Activated CD4-positive, alpha-beta T cell treated with anti-CD3 and anti-CD28 coated beads, Interleukin-2, amount 50 U/mL, for 48 hours (primary cell): ENCODE measurements around the gene FHIT.

Source experiments
- DNase-seq, 2 experiments: peaks; one replicate each; pipeline ENCODE4 v3.0.0-alpha.2; 2020

FHIT gene

DNA sequence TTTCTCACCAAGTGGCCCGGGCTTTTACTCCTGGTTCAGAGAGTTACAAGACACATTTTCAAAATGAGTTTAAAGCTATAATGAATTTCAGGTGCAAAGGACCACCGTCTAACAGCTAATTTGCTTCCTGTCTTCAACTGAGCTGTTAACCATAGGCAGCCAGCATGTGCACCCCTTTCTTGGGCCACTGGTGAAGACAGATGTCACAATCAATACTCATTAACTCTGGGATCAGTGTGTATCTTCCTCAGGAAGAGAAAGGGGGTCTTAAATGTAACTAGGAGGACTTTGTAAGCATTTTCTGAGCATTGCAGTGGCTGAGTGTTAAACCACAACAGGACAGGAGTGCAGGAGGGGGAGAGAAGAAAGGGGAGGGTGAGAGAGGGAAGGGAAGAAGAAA is 1450.8 kb downstream of the FHIT start:
- DNase-seq, result no peak

DNA sequence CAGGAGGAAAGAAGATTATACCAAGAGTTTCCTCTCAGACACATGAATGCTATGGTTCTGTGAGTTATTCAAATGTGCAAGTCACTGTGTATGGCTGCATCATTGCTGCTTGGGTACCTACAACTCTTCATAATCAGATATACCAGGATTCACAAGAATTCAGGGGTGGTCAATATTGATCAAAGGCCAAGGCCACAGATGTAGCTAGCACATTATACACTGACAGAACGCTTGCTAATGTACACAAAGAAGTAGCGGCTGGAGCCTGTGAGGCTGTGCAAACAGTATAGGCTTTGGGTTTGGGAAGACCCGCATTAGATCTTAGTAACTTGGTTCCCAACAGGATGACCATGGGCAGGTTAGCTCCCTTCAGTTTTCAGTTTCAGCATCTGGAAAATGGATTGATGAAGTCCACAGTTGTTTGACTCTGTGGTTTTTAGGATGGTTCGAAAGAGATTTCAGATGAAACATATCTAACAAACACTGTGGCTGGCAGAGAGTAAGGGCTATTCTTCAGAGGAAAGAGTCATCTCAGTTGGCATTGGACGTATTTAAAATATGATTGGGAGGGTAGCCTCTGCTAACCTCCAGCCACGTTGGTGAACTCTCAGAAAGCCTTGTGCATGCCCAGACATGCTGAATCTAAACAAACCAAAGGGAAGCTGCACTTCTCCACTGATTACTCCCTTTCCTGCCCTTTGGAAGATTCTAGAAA is 1452.7 kb downstream of the FHIT start:
- DNase-seq, result no peak

DNA sequence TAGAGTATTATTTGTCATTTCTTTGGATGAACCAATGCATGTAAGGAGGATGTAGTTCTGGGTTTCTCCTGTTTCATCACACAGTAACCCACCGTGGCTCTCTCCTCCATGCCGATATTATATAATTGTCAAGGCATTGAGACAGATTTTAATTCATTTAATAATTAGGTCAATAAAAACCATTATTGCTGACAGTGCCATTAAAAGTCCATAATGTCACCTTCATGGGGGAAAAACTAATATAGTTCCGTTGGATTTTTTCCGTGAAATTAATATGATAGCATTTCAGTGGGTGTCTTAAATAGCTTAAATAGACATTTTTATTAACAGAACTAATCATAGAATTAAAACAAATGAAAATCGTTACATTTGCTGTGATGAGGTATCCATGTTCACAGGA is 1453.7 kb downstream of the FHIT start:
- no peak for DNase-seq

DNA sequence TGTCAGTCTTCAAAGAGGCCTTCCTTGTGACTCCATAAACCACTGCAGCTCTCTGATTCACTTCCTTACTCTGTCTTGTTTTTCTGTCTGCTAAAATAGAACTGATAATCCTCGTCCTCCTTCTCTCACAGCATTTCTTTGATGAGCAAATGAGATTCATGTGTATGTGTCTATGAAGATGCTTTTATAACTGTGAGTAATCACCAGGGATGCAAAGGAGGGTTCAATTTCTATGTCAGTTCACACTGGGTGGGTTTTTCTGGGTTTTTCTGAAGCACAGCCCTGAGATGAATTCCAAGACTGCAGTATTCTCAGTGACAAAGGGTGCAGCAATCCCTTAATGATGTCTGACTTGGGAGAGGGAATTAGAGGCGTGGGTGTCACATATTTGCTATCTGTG is 1454.8 kb downstream of the FHIT start:
- DNase-seq, result no peak

DNA sequence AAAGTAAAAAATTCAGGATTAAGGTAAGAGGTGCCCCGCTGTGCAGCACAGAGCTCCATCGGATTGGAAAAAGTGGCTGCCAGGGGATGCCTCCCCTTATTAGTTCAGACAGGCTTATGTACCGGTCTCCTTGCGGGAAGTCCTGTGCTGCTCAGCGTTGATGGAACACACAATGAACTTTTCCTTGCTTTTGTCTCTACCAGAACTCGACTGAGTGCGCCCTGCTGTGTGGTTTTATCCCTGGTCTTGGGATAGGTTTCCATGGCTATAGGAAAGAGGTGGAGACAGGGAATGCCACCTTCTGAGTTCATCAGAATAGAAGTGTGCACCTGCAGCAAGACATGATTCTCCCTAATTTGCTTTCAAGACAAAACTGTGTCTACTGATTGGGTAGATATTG is 1455.5 kb downstream of the FHIT start:
- DNase-seq, result no peak

DNA sequence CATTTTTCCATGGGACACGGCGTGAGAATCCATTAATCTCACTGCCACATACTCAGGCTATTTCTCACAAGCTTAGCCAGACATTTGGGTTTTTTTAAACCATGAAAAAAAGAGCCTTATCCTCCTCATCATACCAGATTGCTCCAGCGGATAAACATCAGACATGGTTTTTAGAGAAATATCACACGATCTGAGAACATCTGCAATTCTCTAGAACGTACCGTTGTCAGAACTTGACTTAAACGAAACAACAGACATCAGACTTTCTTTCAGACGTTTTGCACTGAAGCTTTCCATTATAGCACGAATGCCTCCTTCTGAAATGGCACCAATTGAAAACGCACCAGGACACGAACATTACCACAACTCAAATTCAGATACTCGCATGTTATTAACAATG is 1457.3 kb downstream of the FHIT start:
- no peak for DNase-seq

DNA sequence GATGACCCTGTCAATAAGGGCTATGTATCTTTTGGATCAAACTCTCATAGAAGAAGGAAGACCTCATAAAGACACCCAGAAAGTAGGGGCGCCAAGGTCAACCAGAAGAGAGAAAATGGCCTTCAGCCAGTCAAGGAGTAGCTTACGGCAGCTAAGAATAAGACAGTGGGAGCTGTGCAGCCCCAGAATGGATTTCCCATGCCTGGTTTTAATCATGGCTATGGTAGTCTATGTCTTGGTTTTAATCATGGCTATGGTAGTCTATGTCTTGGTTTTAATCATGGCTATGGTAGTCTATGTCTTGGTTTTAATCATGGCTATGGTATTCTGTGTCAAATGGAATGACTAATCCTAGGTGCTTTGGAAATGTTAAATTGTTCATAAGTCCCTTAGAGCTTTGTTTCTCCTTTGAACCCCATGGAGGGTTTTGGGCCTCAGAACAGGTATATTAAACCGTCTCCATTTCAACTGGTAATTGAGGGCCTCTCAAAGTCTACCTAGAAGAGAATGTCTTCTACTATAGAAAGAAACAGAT is 1459.4 kb downstream of the FHIT start:
- DNase-seq, result no peak

DNA sequence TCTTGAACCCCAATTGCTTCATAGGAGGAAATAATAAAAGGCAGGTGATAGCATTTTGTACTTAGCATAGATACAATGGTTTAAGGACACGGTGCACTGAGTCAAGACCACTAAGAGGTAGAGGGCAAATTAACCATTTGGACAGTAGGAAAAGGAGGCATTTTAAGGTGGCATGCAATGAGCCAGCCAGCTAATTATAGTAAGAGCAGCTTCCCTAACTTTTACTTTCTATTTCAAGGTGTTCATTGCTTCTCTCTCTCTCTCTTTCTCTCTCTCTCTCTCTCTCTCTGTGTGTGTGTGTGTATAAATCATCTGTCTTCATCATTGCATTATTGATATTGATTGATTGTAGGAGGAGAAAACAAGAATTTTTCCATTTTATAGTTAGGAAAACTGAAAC is 1461.0 kb downstream of the FHIT start:
- no peak for DNase-seq

DNA sequence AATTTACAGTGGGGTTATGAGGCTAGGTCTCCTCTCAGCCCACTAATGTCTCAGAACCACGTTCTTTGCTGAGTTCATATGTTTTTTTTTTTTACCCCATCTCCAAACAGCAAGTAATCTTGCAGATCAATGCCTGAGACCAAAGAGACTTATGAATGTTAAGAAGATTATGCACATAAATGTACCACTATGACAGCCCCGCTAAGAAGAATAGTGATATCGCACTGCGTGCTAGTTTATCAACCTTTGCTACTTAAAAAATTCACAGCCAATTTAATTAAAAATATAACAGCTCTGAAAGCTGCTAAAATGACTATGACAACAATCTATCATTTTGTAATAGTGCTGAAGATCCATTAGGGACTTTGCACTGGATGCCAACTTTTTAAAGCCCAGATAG is 1462.5 kb downstream of the FHIT start:
- DNase-seq, result no peak

DNA sequence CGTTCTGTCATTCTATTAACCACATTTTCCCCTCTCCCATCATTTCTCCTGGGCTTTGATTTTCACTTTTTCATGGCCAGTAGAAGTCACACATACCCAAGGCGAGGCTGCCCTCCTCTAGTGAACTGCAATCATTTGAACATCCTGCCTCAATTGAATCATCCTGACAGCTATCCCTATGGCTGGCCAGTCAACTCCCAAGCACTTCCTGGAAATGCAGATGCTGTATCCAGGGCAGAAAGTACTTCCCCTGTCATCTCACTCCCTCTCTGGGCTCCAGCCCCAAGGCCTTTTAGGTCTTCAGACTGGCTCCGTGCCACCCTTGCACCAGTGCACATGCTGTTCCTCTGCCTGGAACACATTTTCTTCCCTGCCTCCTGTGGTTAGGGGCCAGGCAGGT is 1463.1 kb downstream of the FHIT start:
- DNase-seq, result no peak

DNA sequence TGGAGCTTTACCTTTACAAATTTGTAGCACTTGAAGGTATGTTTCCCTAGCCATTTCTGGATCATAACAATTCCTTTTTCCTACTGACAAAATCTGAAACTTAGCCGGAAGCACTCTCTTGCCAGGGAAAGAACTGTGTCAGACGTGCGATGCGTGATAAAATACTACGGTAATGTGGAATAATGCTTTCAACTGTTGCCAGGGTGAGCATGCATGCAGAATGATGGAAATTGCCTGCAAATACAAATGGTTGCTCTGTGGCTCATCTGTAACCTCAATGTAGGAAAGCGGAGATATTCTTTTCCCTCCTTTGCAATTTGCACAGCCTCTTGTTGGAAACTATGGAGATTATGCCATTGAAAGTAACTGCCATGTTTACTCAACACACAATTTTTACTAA is 1464.9 kb downstream of the FHIT start:
- DNase-seq, result no peak

DNA sequence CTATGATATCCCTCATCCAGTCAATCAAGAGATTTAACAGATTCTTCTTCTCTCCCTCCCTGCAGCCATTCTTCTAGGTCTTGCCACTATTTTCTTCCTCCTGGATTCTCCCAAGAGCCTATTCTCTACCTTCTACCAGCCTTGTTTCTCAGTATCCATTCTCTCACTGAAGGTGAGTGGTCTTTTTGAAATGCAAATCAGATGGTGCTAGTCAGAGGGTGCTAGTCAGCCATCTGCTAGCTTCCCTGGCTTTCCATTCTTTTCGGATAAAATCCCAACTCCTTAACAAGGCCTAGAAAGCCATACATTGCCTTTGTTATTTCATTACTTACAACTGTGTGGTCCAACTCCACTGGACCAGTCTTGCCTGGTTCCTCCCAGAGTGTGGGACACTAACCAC is 1467.1 kb downstream of the FHIT start:
- no peak for DNase-seq

DNA sequence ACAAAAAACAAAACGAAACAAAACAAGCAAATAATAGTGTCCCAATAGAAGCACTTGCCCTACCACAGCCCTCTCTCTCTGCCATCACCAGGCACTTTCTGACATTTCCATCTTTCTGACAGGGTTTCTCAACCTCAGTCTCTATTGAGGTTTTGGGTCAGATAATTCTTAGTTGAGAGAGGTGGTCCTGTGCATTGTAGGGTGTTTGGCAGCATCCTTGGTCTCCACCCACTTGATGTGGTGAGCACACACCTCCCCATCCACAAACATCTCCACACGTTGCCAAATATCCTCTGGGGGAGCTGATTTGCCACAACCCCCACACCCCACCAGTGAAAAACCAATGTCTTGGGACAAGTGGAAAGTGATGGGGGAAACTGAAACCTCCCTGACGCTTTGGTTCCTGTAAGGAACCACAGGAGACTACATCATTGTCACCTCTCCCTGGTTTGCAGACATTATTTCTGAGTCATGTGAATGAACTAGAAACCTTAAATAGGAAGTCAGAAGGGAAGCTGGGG is 1467.7 kb downstream of the FHIT start:
- DNase-seq, result peak; percentile 34 to 54

DNA sequence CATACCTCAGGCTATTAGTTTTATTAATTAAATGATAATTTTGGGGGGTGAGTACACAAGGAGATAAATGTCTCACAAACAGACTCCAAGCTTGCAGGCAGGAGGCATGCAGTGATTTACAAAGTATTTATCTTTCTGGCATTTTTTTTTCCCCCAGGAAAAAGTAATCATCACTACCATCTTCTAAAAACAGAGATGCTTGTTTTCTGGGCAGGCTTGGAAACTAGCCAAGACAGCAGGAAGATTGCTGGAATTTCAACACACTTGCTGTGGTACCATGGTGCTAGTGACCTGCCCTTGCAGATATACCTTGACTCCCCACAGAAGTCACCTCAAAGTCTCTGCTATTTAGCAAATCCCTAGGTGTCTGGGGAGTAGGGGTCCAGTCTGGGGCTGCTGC is 1468.6 kb downstream of the FHIT start:
- DNase-seq, result no peak

DNA sequence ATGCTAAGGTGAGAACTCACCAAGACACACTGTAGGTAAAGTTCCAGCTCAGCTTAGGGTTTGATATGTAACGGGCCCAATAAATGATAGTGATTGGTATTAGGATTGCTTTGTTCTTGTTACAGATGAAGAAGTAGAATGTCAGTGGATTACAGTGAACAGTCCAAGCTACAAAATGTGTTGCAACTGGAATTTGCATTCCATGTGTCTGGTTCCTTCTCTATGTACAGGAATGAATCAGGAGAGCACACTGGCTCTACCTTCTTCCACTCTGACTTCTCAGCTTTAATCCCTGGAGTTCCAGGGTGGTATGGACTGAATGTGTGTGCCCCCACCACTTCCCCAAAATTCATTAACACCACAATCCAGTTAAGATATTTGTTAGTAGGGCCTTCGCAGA is 1471.0 kb downstream of the FHIT start:
- DNase-seq, result no peak

DNA sequence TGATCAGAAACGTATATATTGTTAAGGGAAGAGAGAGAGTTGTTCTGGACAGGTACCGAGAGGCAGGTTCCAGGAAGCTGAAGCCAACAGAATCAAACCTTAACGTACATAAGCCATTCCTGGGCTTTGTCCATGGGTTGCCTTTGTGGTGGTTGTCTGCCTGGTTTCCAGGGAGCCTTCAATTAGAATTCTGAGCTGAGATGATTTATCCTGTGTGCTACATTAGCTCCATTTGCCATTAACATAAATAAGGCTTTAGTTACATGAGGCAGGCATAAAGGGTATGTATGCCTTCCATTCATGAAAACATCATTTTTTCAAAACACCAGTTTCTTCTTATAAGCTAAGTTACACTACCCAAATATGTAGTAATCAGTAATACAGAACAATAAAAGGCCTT is 1472.0 kb downstream of the FHIT start:
- DNase-seq, result no peak

DNA sequence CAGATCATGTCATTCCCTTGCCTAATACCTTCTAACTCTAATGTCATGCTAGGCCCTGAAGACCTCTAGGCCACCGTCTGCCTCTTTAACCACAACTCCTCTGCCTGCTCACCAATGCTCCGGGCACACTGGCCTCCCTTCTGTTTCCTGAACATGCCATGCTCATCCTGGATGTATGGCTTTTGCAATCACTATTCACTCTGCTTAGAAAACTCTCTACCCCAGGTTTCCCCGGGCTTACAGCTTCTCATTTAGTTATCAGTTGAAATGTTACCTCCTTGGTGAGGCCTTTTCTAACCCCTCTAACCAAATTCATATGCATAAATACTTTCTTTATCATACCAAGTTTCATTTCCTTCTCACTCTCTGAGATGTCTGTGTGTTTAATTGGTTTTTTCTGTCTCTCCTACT is 1473.6 kb downstream of the FHIT start:
- DNase-seq, result no peak

DNA sequence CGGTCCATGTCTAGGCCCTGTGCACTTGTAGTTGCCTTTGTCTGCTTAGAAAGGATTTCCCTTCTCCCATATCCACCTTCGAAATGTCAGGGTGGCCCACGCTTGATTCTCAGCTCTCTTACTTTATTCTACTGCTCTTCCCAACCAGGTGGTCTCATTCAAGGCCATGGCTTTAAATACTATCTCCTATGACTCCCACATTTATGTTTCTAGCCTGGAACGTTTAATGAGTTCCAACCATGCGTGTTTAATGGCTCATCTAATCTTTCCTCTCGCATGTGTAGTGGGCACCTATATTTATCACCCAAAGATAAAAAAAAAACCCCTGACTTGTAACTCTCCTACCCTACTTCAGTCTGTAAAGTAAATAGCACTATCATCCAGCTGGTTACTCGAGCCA is 1474.2 kb downstream of the FHIT start:
- DNase-seq, result no peak

DNA sequence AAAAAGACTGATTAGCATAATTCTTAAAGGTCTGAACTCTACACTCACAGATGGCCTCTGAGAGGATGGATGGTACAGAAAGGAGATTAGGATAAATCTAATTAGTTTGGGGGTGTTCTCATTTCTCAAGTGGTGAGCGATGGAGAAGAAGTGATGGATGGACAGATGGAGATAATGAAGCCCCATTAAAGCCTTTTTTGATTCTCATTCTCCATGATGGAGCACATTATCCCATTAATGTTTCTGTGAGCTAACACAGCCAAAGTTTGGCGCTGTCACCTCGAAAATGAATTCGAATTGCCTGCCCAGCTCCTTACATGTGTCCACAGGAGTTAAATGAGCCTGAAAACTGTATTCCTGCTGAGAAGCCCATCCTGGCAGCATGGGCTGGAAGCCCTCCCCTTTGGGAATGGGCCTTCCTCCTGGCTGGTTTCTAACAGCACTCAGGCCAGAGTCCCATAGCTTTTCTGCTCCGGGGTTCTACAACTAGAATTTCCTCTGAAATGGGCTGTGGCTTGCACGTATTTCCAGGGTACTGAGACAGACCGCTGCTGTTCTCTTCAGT is 1475.4 kb downstream of the FHIT start:
- DNase-seq, result no peak

DNA sequence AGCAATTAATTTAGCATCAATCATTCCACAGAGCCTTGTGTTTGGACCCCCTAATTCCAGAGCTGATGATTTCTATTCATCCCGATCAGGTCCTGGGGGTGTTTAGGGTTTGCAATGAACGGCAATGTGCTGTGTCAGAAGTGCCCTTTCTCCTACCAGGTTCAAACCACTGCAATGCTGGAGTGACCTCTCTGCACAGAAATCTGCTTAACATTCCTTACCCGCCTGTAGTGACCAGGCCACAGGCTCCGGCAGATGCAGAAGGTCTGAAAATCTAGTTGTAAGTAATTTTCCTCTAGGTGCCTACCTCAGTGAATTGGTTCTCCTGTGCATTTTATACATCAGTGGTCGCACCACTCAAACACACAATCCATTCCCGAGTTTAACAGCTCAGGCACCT is 1476.1 kb downstream of the FHIT start:
- DNase-seq, result no peak

DNA sequence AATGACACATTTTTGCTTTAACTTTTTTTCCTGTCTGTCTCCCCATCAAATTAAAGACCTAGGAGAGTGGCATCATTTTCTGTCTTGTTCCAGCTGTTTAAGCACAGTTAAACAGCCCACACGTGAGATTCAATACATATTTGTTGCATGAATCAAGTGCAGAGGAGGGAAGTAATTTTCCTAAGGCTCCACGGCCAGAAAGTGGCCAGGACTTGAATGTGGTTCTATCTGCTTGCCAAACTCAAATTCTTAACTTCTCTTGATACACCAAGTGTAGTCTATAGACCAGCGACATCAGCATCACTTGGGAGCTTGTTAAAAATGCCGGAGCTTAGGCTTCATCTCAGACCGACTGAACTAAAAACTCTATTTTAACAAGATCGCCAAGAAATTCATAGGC is 1476.6 kb downstream of the FHIT start:
- DNase-seq, result no peak

DNA sequence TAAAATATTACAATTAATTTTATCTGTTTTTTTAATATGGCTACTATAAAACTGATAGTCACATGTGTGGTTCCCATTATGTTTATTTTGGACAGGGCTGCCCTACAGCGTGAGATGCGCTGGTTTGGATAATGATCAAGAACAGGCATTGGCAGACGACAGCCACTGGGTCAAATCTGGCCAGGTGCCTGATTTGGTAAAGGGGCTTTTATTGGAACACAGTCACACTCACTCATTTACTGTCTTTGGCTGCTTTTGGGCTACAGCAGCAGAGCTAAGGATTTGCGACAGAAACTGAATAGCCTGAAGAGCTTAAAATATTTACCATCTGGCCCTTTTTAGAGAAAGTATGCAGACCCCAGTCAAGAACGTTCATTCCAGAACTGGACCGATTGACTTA is 1477.3 kb downstream of the FHIT start:
- no peak for DNase-seq

DNA sequence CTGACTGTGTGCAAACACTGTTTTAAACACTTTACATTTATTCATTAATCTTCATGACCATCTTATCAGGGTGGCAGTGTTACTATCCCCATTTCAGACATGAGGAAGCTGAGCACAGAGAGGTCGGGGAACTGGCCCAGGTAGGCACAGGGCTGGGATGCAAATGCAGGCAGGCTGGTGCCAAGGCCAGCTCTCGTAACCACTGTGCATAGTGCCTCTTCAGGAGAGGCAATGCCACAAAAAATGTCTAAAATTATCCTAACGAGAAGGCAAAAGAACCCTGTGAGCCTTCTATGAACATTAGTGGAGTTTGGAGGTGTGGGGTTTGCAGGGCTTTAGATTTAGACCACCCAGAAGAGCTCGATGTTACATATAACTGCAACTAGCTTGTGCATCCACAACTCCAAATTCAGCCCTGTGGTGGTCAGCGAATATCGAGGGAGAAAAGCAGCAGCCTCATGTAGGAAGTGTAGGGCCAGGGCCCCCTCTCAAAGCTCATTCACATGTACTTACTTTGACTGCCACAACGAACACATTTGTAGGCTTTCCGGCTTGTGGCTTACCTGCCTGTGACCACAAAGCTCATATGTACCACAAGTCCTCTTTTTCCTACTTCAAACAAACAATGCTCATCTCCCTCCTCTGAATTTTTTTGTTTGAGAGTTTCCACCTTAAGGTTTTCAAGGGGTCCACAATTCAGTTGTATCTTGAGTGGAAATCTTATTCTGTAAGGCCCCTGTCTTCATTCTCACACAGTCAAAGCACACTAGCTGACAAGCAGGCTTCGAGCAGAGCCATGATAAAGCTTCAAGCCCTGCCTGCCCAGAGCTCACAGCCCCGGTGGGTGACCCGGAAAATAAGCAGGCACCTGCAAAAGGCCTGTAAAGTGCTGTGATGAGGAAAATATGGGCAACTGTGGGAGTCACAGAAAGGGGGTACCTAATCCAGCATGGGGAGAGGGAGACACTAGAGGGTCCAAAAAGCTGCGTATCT is 1478.5 kb downstream of the FHIT start:
- peak; percentile 30 to 43 for DNase-seq
